ENCODE results near the gene FAM53B.

GRCh38 chr10:124602646-124603365 lies 141.4 kb downstream of the FAM53B start:
- TF ChIP-seq CTCF (IDR thresholded peaks at IDR 0.05) (no peak), EP300 (IDR thresholded peaks at IDR 0.05) (no peak)

Data from tibial nerve (tissue), 4 donors.